NCI-H1417 treated with DMSO at 0.1 percent for 48 hours (cell line): ENCODE measurements around the gene ACR.

ENCODE experiments used
- DNase-seq: peaks from one replicate; lab custom pipeline; 2025; lab: John Stamatoyannopoulos, UW

The ACR gene

GRCh38 chr22:50702821-50703725, 34.9 kb upstream of the ACR start:
- DNase-seq: no peak

GRCh38 chr22:50703726-50704509, 34.1 kb upstream of the ACR start:
- no peak for DNase-seq

GRCh38 chr22:50704510-50705218, 33.3 kb upstream of the ACR start:
- DNase-seq: no peak

- peak; percentile 63 for DNase-seq
Measured at GRCh38 chr22:50705219-50705691, 32.7 kb upstream of the ACR start.

- DNase-seq: no peak
Measured at GRCh38 chr22:50705851-50706351, 32.1 kb upstream of the ACR start.

GRCh38 chr22:50706481-50707125, 31.4 kb upstream of the ACR start:
- no peak for DNase-seq

- DNase-seq: no peak
Measured at GRCh38 chr22:50708474-50708873, 29.5 kb upstream of the ACR start.

- no peak for DNase-seq
Measured at GRCh38 chr22:50708996-50709395, 29.0 kb upstream of the ACR start.

GRCh38 chr22:50710221-50710620, 27.8 kb upstream of the ACR start:
- DNase-seq: no peak

GRCh38 chr22:50710886-50711285, 27.1 kb upstream of the ACR start:
- no peak for DNase-seq

- DNase-seq: no peak
Measured at GRCh38 chr22:50711446-50712340, 26.3 kb upstream of the ACR start.

- DNase-seq: no peak
Measured at GRCh38 chr22:50712341-50713007, 25.5 kb upstream of the ACR start.

- no peak for DNase-seq
Measured at GRCh38 chr22:50713008-50713385, 25.0 kb upstream of the ACR start.

- no peak for DNase-seq
Measured at GRCh38 chr22:50713571-50714056, 24.4 kb upstream of the ACR start.

- no peak for DNase-seq
Measured at GRCh38 chr22:50714150-50714549, 23.9 kb upstream of the ACR start.

GRCh38 chr22:50714631-50715179, 23.3 kb upstream of the ACR start:
- no peak for DNase-seq

GRCh38 chr22:50715250-50715649, 22.8 kb upstream of the ACR start:
- no peak for DNase-seq

- DNase-seq: no peak
Measured at GRCh38 chr22:50715776-50716175, 22.2 kb upstream of the ACR start.

GRCh38 chr22:50716290-50717024, 21.5 kb upstream of the ACR start:
- no peak for DNase-seq
